Vagina (tissue), 2 donors: ENCODE measurements around the gene CEP63.

Source experiments
- POLR2A ChIP-seq, 2 donors: fragments of 450-650 bp; IDR thresholded peaks; one replicate each; pipeline ENCODE4 v1.6.1; 2017; ENCODE audit warnings: antibody characterized with exemption in 2 of 2, mild to moderate bottlenecking in 2 of 2, moderate library complexity in 2 of 2
- POLR2AphosphoS5 ChIP-seq, 2 donors: sonication (generic); formaldehyde crosslinking; IDR thresholded peaks; one replicate each; pipeline ENCODE4 v1.9.0; 2017; ENCODE audit warnings: antibody characterized with exemption in 2 of 2, mild to moderate bottlenecking in 2 of 2, low read depth in 1 of 2; ENCODE audit not compliant: insufficient read depth in 1 of 2

GRCh38 chr3:134449951-134450350, 35.9 kb upstream of the CEP63 start:
- TF ChIP-seq POLR2AphosphoS5 (IDR thresholded peaks at IDR 0.05; ENCODE audit: insufficient read depth in 1 of 2, low read depth in 1 of 2) (no peak), POLR2A (IDR thresholded peaks at IDR 0.05) (no peak)
